ENCODE data around the gene SERTAD3. TPM values are rescaled to one million over a fixed set of nuclear protein-coding genes. Genes with fewer than 3 reads are reported as not detected.
"Not testable (repeated sequence)": the region's sequence is repeated elsewhere in the genome, so short reads cannot be mapped to it uniquely, and the experiment has no call there.

The SERTAD3 gene
- total RNA-seq, 4 donors from 2014 or later, result 22.1 to 30.2 (median 26.4) TPM

GRCh38 chr19:40461669-40462221 lies 17.6 kb upstream of the SERTAD3 start:
- Histone ChIP-seq H3K9me3 (no peaks in the 10 kb centered on the region), H3K4me3 (no peak overlapping the region), H3K27ac (no peak overlapping the region), H3K27me3 (no peaks in the 10 kb centered on the region), H3K4me1 (peaks cover 0 to 41% (median 6%) of the 10 kb centered on the region in 3 donors), H3K36me3 (peaks cover 0 to 24% of the 10 kb centered on the region in 2 donors)
- no peak for ATAC-seq
- TF ChIP-seq POLR2AphosphoS5 (IDR thresholded peaks at IDR 0.05) (no peak), POLR2A (IDR thresholded peaks at IDR 0.05) (no peak), EP300 (IDR thresholded peaks at IDR 0.05) (no peak), CTCF (IDR thresholded peaks at IDR 0.05) (no peak)
- WGBS, 2 donors (ENCODE audit: low coverage in 1 of 2), result 69 to 89% methylated on average over 4 to 5 of the region's 7 CpGs

- Histone ChIP-seq H3K27me3 (no peaks in the 10 kb centered on the region), H3K9me3 (no peaks in the 10 kb centered on the region), H3K4me3 (no peak overlapping the region), H3K27ac (no peak overlapping the region), H3K4me1 (peaks cover 0 to 31% (median 0%) of the 10 kb centered on the region in 3 donors), H3K36me3 (peaks cover 0 to 39% of the 10 kb centered on the region in 2 donors)
- TF ChIP-seq EP300 (IDR thresholded peaks at IDR 0.05) (no peak), CTCF (IDR thresholded peaks at IDR 0.05) (no peak), POLR2AphosphoS5 (IDR thresholded peaks at IDR 0.05) (no peak), POLR2A (IDR thresholded peaks at IDR 0.05) (no peak)
- ATAC-seq, result no peak
- 87% methylated on average over 3 of the region's 3 CpGs; no CpG with 5 or more reads in 1 of the 2 donors for WGBS, 2 donors (ENCODE audit: low coverage in 1 of 2)
Measured at GRCh38 chr19:40460185-40460584, 16.1 kb upstream of the SERTAD3 start.

- H3K27me3 ChIP-seq, result no peaks in the 10 kb centered on the region
- no peak for ATAC-seq
- H3K4me3 ChIP-seq, result no peak overlapping the region
- H3K9me3 ChIP-seq, result no peaks in the 10 kb centered on the region
- TF ChIP-seq EP300 (IDR thresholded peaks at IDR 0.05) (no peak), POLR2AphosphoS5 (IDR thresholded peaks at IDR 0.05) (no peak), POLR2A (IDR thresholded peaks at IDR 0.05) (no peak), CTCF (IDR thresholded peaks at IDR 0.05) (no peak)
- peaks cover 0 to 15% (median 0%) of the 10 kb centered on the region in 3 donors for H3K4me1 ChIP-seq
- no peak overlapping the region for H3K27ac ChIP-seq
- WGBS, 2 donors (ENCODE audit: low coverage in 1 of 2), result 60 to 100% methylated on average over 1 of the region's 3 CpGs
- H3K36me3 ChIP-seq, result peaks cover 0 to 54% of the 10 kb centered on the region in 2 donors
Measured at GRCh38 chr19:40458597-40458974, 14.5 kb upstream of the SERTAD3 start.

GRCh38 chr19:40457953-40458596 lies 13.9 kb upstream of the SERTAD3 start:
- no peaks in the 10 kb centered on the region for H3K9me3 ChIP-seq
- no peak for ATAC-seq
- H3K36me3 ChIP-seq, result peaks cover 0 to 59% of the 10 kb centered on the region in 2 donors
- no peak overlapping the region for H3K4me3 ChIP-seq
- no CpG with 5 or more reads among the region's 27 CpGs for WGBS, 2 donors (ENCODE audit: low coverage in 1 of 2)
- H3K27me3 ChIP-seq, result no peaks in the 10 kb centered on the region
- H3K27ac ChIP-seq, result no peak overlapping the region
- TF ChIP-seq POLR2AphosphoS5 (IDR thresholded peaks at IDR 0.05), result no peak
- TF ChIP-seq POLR2A (IDR thresholded peaks at IDR 0.05), result no peak
- TF ChIP-seq EP300 (IDR thresholded peaks at IDR 0.05), result no peak
- TF ChIP-seq CTCF (IDR thresholded peaks at IDR 0.05), result no peak
- H3K4me1 ChIP-seq, result peaks cover 0 to 10% (median 0%) of the 10 kb centered on the region in 3 donors

GRCh38 chr19:40457048-40457447 lies 12.9 kb upstream of the SERTAD3 start:
- no peak for ATAC-seq
- Histone ChIP-seq H3K27ac (no peak overlapping the region), H3K27me3 (no peaks in the 10 kb centered on the region), H3K4me3 (no peak overlapping the region), H3K9me3 (no peaks in the 10 kb centered on the region), H3K4me1 (peaks cover 0 to 9% (median 0%) of the 10 kb centered on the region in 3 donors), H3K36me3 (peaks cover 0 to 62% of the 10 kb centered on the region in 2 donors)
- no peak for TF ChIP-seq POLR2AphosphoS5 (IDR thresholded peaks at IDR 0.05)
- no peak for TF ChIP-seq EP300 (IDR thresholded peaks at IDR 0.05)
- TF ChIP-seq POLR2A (IDR thresholded peaks at IDR 0.05), result no peak
- no peak for TF ChIP-seq CTCF (IDR thresholded peaks at IDR 0.05)
- WGBS, 2 donors (ENCODE audit: low coverage in 1 of 2), result 90% methylated on average over 4 to 5 of the region's 5 CpGs

- peaks cover 0 to 79% of the 10 kb centered on the region in 2 donors for H3K36me3 ChIP-seq
- not testable (repeated sequence) for H3K4me1 ChIP-seq, H3K4me3 ChIP-seq, H3K9me3 ChIP-seq, ATAC-seq, H3K27me3 ChIP-seq, H3K27ac ChIP-seq
- 87 to 91% methylated on average over 5 of the region's 6 CpGs for WGBS, 2 donors (ENCODE audit: low coverage in 1 of 2)
Measured at GRCh38 chr19:40453943-40454342, 9.8 kb upstream of the SERTAD3 start.
